ENCODE results near the gene MDK.

- TF ChIP-seq GATA2 (IDR thresholded peaks at IDR 0.05; ENCODE audit: low read depth, low read length) (no peak), GATA3 (IDR thresholded peaks at IDR 0.05; ENCODE audit: low read depth, low read length) (no peak)
These were observed 26.2 kb downstream of the MDK start for GRCh38 chr11:46407635-46408034.

All from SH-SY5Y (cell line).